RWPE1 (cell line): Measurements from ENCODE around the gene RABEP2.

ENCODE experiments used
- CTCF ChIA-PET: fragments of 350-600 bp; sonication (Branson Sonifier 250); formaldehyde crosslinking; extraction: SDS; loops from one replicate; lab custom pipeline; 2021; lab: Yijun Ruan, JAX
- POLR2A ChIA-PET: fragments of 400-600 bp; formaldehyde crosslinking; extraction: SDS; loops from one replicate; lab custom pipeline; 2020; ENCODE audit warnings: antibody characterized with exemption; ENCODE audit not compliant: low non-redundant PET; lab: Yijun Ruan, JAX
- DNase-seq: peaks from one replicate; pipeline ENCODE4 v3.0.0; 2012; ENCODE audit warnings: low spot score
- H3K27ac ChIP-seq: fragments of 450-650 bp; 2 replicates; pipeline ENCODE4 v1.5.1; 2017
- CTCF ChIP-seq: fragments of 450-650 bp; conservative IDR thresholded peaks from 2 replicates; pipeline ENCODE4 v1.5.1; 2017; ENCODE audit warnings: low read depth, mild to moderate bottlenecking

The RABEP2 gene

GRCh38 chr16:28925386-28926228, 569 bp upstream of the RABEP2 start:
- POLR2A ChIA-PET, result interaction anchor here (0.5 to 1.0 kb wide), 2 partner anchors 20 to 31 kb away, joined by 3 read pairs; no protein-coding TSS in a partner anchor
- H3K27ac ChIP-seq, result peak overlapping the region; percentile 99
- peak; percentile 60 for DNase-seq

GRCh38 chr16:28924399-28924761, 658 bp downstream of the RABEP2 start:
- ChIA-PET POLR2A (interaction anchor here (0.6 kb wide), 1 partner anchor 14 kb away, joined by 4 read pairs; no protein-coding TSS in a partner anchor), CTCF (interaction anchor here (0.6 to 1.0 kb wide), 2 partner anchors 12 to 21 kb away, joined by 3 to 4 read pairs; no protein-coding TSS in a partner anchor)

More at GRCh38 chr16:28925386-28926228, 569 bp upstream of the RABEP2 start:
- CTCF ChIA-PET, result interaction anchor here (0.6 kb wide), 1 partner anchor 778 kb away, joined by 4 read pairs; no protein-coding TSS in a partner anchor
- TF ChIP-seq CTCF, result no peak

GRCh38 chr16:28923652-28924398, 1.2 kb downstream of the RABEP2 start:
- peak overlapping the region; percentile 99 for H3K27ac ChIP-seq
- no peak for DNase-seq
- CTCF ChIA-PET, result interaction anchor here (0.6 to 1.0 kb wide), 3 partner anchors 12 to 87 kb away, joined by 3 to 5 read pairs (median 4); no protein-coding TSS in a partner anchor
- POLR2A ChIA-PET, result interaction anchor here (0.6 kb wide), 1 partner anchor 109 kb away, joined by 4 read pairs; no protein-coding TSS in a partner anchor
- no peak for TF ChIP-seq CTCF

More at GRCh38 chr16:28924399-28924761, 658 bp downstream of the RABEP2 start:
- TF ChIP-seq CTCF, result no peak
- no peak for DNase-seq
- peak overlapping the region; percentile 99 for H3K27ac ChIP-seq

- no peak for TF ChIP-seq CTCF
- POLR2A ChIA-PET, result interaction anchor here (0.6 kb wide), 1 partner anchor 108 kb away, joined by 4 read pairs; no protein-coding TSS in a partner anchor
Observed at GRCh38 chr16:28923231-28923587, 1.8 kb downstream of the RABEP2 start.

GRCh38 chr16:28918698-28919097, 6.3 kb downstream of the RABEP2 start:
- POLR2A ChIA-PET, result no interaction called here
- no peak overlapping the region for H3K27ac ChIP-seq
- CTCF ChIA-PET, result interaction anchor here (0.5 to 0.9 kb wide), 2 partner anchors 19 to 26 kb away, joined by 3 to 4 read pairs; no protein-coding TSS in a partner anchor
- no peak for TF ChIP-seq CTCF
- DNase-seq, result no peak

More at GRCh38 chr16:28923231-28923587, 1.8 kb downstream of the RABEP2 start:
- CTCF ChIA-PET, result interaction anchor here (0.6 to 0.9 kb wide), 2 partner anchors 57 to 86 kb away, joined by 3 to 5 read pairs; no protein-coding TSS in a partner anchor
- no peak for DNase-seq
- no peak overlapping the region for H3K27ac ChIP-seq

- ChIA-PET CTCF (no interaction called here), POLR2A (no interaction called here)
- TF ChIP-seq CTCF, result no peak
- no peak for DNase-seq
- no peak overlapping the region for H3K27ac ChIP-seq
Observed at GRCh38 chr16:28917095-28917494, 7.9 kb downstream of the RABEP2 start.
